C4-2B (cell line): ENCODE measurements around the gene CHST8.

Source experiments
- CTCF ChIP-seq: fragments of 450-650 bp; conservative IDR thresholded peaks from 2 replicates; pipeline ENCODE4 v1.5.1; 2017; ENCODE audit warnings: mild to moderate bottlenecking
- ZFX ChIP-seq: fragments of 450-650 bp; IDR thresholded peaks from 2 replicates; pipeline ENCODE4 v1.6.1; 2017

GRCh38 chr19:33630880-33631608 is 9.3 kb downstream of the CHST8 start:
- TF ChIP-seq CTCF, result no peak
- TF ChIP-seq ZFX, result no peak
